HCT116 (cell line): ENCODE data around the gene ARMC12.

Experiments
- CTCF ChIP-seq, 3 experiments: fragments of 200-600 bp in 1 of 3; sonication (generic) in 1 of 3; IDR thresholded peaks in 2 of 3; conservative IDR thresholded peaks in 1 of 3; 2 replicates each; pipeline ENCODE4 v1.5.1; 2012 to 2017; ENCODE audit warnings: low read depth in 2 of 3, low read length in 2 of 3, antibody characterized with exemption in 1 of 3, borderline replicate concordance in 1 of 3, control low read depth in 1 of 3, mild to moderate bottlenecking in 1 of 3, mixed read lengths in 1 of 3, mixed run types in 1 of 3, moderate library complexity in 1 of 3; ENCODE audit not compliant: insufficient read depth in 1 of 3
- EZH2 ChIP-seq: fragments of 200-600 bp; sonication (generic); IDR thresholded peaks from 2 replicates; pipeline ENCODE4 v1.6.1; 2017; ENCODE audit warnings: antibody characterized with exemption, mixed run types
- MAX ChIP-seq: IDR thresholded peaks from 2 replicates; pipeline ENCODE4 v1.6.1; 2012
- POLR2A ChIP-seq: IDR thresholded peaks from 2 replicates; pipeline ENCODE4 v1.7.0; 2011; ENCODE audit warnings: borderline replicate concordance; ENCODE audit not compliant: insufficient read depth, insufficient read length; ENCODE audit errors: extremely low read depth
- POLR2AphosphoS5 ChIP-seq: IDR thresholded peaks from 2 replicates; pipeline ENCODE4 v1.6.1; 2011; ENCODE audit warnings: mild to moderate bottlenecking, low read depth, low read length, moderate library complexity
- RAD21 ChIP-seq: IDR thresholded peaks from 2 replicates; pipeline ENCODE4 v1.6.1; 2012; ENCODE audit warnings: low read depth, mild to moderate bottlenecking

GRCh38 chr6:35729722-35730121 lies 7.1 kb upstream of the ARMC12 start:
- TF ChIP-seq POLR2AphosphoS5 (no peak), POLR2A (no peak), CTCF (IDR thresholded peaks at IDR 0.05 in 2 of 3, conservative IDR thresholded peaks at IDR 0.05 in 1 of 3; ENCODE audit: borderline replicate concordance in 1 of 3, insufficient read depth in 1 of 3, low read depth in 2 of 3, low read length in 2 of 3) (no peak), RAD21 (no peak), EZH2 (no peak), MAX (no peak)
